Activated CD4-positive, alpha-beta memory T cell treated with anti-CD3 and anti-CD28 coated beads, Interleukin-2, amount 10 ng/mL, durations not matched to agents 7 days and 5 days (primary cell): ENCODE data around the gene FAT3. TPM values are rescaled to one million over a fixed set of nuclear protein-coding genes. Genes with fewer than 3 reads are reported as not detected.

ENCODE experiments used
- CTCF ChIA-PET: fragments of 350-600 bp; sonication (Branson Sonifier 250); formaldehyde crosslinking; loops from one replicate; lab custom pipeline; 2021; ENCODE audit warnings: antibody characterized with exemption, inconsistent platforms; lab: Charles Lee
- POLR2A ChIA-PET: fragments of 350-600 bp; sonication (Branson Sonifier 250); formaldehyde crosslinking; loops from one replicate; lab custom pipeline; 2021; ENCODE audit warnings: antibody characterized with exemption; lab: Charles Lee
- DNase-seq: peaks from one replicate; pipeline ENCODE4 v3.0.0-alpha.2; 2020
- H3K27ac Mint-ChIP-seq: one replicate; pipeline ENCODE4 v1.8.0; 2021; ENCODE audit warnings: mild to moderate bottlenecking, mixed read lengths
- H3K27me3 Mint-ChIP-seq: one replicate; pipeline ENCODE4 v1.8.0; 2021; ENCODE audit warnings: mixed read lengths
- H3K36me3 Mint-ChIP-seq: one replicate; pipeline ENCODE4 v1.8.0; 2021; ENCODE audit warnings: low read depth, mixed read lengths
- H3K4me1 Mint-ChIP-seq: one replicate; pipeline ENCODE4 v1.8.0; 2021; ENCODE audit warnings: mixed read lengths
- H3K4me3 Mint-ChIP-seq: one replicate; pipeline ENCODE4 v1.8.0; 2021; ENCODE audit warnings: mild to moderate bottlenecking, mixed read lengths
- H3K9me3 Mint-ChIP-seq: one replicate; pipeline ENCODE4 v1.8.0; 2021; ENCODE audit warnings: mixed read lengths
- total RNA-seq, 2 experiments: library from RNA; stranded (reverse); gene quantifications; one replicate each; pipeline ENCODE4 v1.2.3, GENCODE V29; 2021

The FAT3 gene
- not detected for total RNA-seq

DNA sequence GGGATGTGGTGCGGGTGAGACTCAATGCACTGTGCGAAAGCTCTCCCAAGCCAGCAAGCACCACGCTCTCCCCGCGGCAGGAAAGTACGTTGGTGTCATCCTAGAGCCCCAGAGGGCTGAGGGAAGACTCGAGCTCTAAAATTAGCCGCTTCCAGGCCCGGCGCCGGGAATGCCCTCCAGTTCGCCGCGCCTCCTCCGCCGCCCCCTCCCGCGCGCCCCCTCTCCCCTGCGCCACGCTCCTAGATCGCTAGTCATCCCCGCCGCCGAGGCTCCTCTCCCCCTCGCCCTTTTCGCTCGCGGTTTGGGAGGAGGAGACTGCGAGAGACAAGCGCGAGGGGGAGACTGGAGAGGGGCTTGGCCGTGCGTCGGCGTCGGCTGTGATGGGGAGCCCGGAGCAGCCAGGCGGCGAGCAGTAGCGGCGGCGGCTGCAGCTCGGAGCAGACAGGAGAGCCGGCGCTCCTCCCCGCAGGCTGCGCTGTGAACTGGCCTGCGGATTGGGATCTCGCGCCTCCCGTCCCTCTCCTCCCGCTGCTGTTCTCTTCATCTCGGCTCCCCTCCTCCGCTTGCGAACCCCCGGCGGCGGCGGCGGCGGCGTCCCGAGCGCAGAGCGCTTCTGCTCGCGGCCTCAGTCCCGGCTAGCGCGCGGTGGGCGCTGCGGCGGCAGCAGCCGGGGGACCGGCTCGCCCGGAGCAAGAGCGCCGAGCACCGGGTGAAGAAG lies at the start of gene FAT3:
Gene FAT3, plus strand, starts transcription at position 412 of the 718 bp plus-strand sequence. CDS start 127,295 bp downstream, outside the sequence.
- no peak for DNase-seq

DNA sequence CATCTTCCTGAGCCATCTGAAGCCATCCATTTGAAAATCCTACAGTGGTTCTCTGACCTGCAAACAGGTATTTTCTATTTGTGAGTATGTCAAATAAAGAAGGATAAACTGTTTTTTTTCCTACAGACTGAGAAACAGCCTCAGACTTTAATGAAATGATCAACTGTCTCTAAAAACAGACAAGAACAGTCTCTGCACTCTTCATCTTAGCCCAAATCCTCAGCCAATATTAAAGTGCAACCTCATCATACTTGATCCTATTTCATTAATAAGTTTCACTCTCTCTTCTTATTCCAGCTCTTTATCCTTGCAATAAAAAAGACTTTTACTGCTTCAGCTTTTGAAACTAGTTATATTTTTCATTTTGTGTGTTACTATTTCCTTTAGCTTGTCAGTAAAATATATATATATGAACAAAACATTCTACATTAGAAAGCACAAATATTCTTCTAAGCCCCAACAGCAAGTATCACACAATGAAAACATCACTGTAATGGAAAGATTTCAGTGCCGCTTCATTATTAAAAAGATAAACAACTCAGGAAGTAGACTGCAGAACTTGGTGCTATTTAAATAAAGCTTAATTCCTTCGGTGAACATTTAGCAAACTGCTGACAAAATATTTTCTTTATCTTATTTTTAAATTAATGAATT lies 45.5 kb upstream of the FAT3 start:
- DNase-seq, result no peak
- Mint-ChIP-seq H3K36me3 (no peaks in the 10 kb centered on the region), H3K27ac (no peak overlapping the region), H3K4me3 (no peak overlapping the region), H3K4me1 (no peaks in the 10 kb centered on the region), H3K27me3 (no peaks in the 10 kb centered on the region), H3K9me3 (no peaks in the 10 kb centered on the region)
- ChIA-PET POLR2A (no interaction called here), CTCF (no interaction called here)

More for the DNA sequence above, at the start of gene FAT3:
- ChIA-PET CTCF (no interaction called here), POLR2A (no interaction called here)
- Mint-ChIP-seq H3K4me1 (no peaks in the 10 kb centered on the region), H3K4me3 (no peak within 1 kb of the TSS), H3K27me3 (peaks cover 45% of the 10 kb centered on the region), H3K9me3 (no peaks in the 10 kb centered on the region), H3K36me3 (no peaks in the 10 kb centered on the region), H3K27ac (no peak within 1 kb of the TSS)

DNA sequence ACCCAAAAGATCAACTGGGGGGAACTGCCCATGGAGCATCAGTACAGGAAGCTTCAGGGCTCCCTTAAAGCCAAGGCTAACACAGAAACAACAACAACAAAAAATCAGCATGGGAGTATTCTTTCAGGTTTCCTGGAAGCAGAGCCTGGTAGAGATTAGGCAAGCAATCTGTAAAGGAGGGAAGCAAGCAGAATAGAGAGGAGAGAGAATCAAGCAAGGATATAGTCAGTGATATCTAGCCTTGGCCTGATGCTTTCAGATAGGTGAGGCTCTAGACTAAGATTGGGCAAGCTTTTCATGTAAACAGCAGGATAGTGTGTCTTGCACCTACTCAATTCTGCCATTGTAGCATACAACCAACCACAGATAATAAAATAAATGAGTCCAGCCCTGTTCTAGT lies 44.4 kb upstream of the FAT3 start:
- no peaks in the 10 kb centered on the region for H3K9me3 Mint-ChIP-seq
- CTCF ChIA-PET, result no interaction called here
- no peaks in the 10 kb centered on the region for H3K4me1 Mint-ChIP-seq

DNA sequence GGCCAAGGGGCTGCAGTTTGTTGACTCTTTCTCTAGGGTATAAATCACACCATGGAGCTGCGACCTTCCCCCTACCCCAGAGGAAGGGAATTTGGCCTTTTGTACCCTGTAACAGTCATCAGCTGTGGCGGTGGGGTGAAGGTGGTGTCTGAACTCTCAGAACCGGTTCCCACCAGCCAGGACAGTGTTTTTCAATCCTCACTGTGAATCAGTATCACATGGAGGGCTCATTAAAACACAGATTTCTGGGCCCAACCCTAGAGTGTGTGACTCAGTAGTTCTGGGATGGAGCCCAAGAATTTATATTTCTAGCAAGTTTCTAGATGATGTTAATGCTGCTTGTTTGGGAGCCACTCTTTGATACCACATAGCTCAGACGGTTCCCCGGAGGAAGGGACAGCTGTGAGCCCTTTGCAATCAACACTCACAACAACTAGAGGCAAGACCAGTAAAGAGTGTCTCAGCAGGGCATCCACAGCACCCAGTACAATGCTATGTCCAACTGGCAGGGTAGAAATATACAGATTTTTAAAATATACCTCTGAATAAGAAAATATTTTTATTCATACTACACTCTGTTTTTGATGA lies 43.9 kb upstream of the FAT3 start:
- no peaks in the 10 kb centered on the region for H3K9me3 Mint-ChIP-seq
- no peak overlapping the region for H3K27ac Mint-ChIP-seq
- no peaks in the 10 kb centered on the region for H3K4me1 Mint-ChIP-seq
- POLR2A ChIA-PET, result no interaction called here
- no peak for DNase-seq
- no peak overlapping the region for H3K4me3 Mint-ChIP-seq
- no peaks in the 10 kb centered on the region for H3K27me3 Mint-ChIP-seq
- no peaks in the 10 kb centered on the region for H3K36me3 Mint-ChIP-seq
- CTCF ChIA-PET, result no interaction called here

More for the DNA sequence above, 44.4 kb upstream of the FAT3 start:
- H3K27ac Mint-ChIP-seq, result no peak overlapping the region
- DNase-seq, result no peak
- H3K36me3 Mint-ChIP-seq, result no peaks in the 10 kb centered on the region
- no peak overlapping the region for H3K4me3 Mint-ChIP-seq
- POLR2A ChIA-PET, result no interaction called here
- H3K27me3 Mint-ChIP-seq, result no peaks in the 10 kb centered on the region

DNA sequence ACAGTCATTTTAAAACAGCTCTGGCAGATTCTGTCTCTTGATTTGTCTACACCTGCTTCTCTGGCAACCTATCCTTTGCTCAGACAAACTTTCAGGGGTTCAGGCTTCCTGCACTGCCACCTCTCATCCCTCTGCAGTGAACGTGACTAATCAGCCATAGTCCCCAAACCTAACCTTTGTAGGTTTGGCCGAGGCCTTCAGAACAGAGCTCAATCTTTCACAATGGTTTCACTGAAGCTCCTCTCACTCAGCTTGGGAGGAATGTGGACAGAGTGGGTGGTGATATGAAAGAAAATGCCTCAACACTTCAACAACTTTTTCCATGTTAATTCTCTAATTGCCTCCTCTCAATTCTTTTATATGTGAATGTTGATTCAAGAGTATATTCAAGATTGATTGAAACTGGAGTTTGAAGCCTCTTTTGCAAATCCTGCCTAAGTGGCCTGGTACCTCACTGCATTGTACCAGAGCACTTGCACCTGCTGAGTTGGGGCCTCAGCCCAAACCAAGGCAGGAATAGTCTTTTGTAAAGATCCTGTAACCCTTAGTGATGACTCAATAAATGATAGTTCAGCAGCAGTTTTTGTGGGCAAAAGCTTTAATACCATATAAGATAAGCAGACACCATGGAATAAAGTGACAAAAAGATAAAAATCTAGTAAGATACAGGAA lies 33.9 kb upstream of the FAT3 start:
- H3K9me3 Mint-ChIP-seq, result no peaks in the 10 kb centered on the region
- H3K27ac Mint-ChIP-seq, result no peak overlapping the region
- no peaks in the 10 kb centered on the region for H3K36me3 Mint-ChIP-seq
- POLR2A ChIA-PET, result no interaction called here
- no peaks in the 10 kb centered on the region for H3K4me1 Mint-ChIP-seq
- no peak overlapping the region for H3K4me3 Mint-ChIP-seq
- H3K27me3 Mint-ChIP-seq, result no peaks in the 10 kb centered on the region
- CTCF ChIA-PET, result no interaction called here
- no peak for DNase-seq

DNA sequence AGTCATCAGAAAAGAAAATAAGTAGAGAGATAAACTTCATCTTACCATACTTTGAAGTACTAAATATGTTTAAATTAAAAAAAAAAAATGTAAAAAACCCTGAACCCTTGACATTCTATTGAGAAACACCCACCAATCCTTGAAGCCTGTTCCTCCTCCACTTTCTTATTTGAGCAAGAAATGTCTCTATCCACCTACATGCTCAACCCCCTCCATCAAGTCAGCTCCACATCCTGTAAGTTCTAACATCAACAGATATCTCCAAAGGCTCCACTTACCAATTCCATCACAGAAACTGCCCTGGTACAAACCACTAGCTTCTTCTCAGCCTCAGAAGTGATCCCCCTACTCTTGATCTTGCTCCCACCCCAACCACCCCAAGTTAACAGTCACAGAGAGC lies 32.5 kb upstream of the FAT3 start:
- Mint-ChIP-seq H3K36me3 (no peaks in the 10 kb centered on the region), H3K4me3 (no peak overlapping the region), H3K27ac (no peak overlapping the region), H3K4me1 (no peaks in the 10 kb centered on the region), H3K27me3 (no peaks in the 10 kb centered on the region), H3K9me3 (no peaks in the 10 kb centered on the region)
- POLR2A ChIA-PET, result no interaction called here
- no peak for DNase-seq
- CTCF ChIA-PET, result no interaction called here

DNA sequence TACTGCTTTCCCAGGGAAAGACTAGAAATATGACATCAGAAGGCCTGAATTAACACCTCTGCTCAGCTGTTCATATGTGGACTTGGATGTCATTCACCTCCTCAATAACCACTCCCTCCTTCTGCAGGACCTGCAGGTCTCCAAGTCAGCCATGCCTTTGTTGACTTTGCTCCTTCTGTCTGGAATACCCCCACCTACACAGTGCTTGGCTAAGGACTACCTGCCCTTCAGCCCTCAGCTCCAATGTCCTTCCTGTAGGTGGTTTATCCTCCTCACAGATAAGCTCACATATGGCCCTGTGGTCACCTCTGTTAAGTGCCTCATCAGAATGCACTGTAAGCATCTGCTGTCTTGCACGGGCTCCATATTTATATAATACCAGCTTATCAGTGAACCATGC lies 26.4 kb upstream of the FAT3 start:
- Mint-ChIP-seq H3K36me3 (no peaks in the 10 kb centered on the region), H3K27ac (no peak overlapping the region), H3K9me3 (no peaks in the 10 kb centered on the region), H3K27me3 (no peaks in the 10 kb centered on the region), H3K4me1 (no peaks in the 10 kb centered on the region), H3K4me3 (no peak overlapping the region)
- ChIA-PET POLR2A (no interaction called here), CTCF (no interaction called here)
- DNase-seq, result no peak

DNA sequence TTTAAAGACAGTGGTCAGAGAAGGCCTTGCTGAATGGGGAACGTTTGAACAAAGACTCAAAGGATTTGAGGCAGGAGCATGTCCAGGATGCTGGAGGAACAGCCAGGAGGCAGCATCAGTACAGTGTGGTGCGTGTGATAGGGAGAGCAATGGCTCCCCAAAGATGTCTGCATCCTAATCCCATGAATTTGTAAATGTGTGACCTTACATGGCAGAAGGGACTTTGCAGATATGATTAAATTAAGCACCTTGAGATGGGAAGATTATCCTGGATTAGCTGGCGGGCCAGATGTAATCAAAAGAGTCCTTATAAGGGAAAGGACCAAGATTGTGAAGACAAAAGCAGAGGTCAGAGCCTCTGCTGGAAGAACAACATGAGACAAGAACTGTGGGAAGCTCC lies 24.6 kb upstream of the FAT3 start:
- ChIA-PET POLR2A (no interaction called here), CTCF (no interaction called here)
- no peaks in the 10 kb centered on the region for H3K9me3 Mint-ChIP-seq

DNA sequence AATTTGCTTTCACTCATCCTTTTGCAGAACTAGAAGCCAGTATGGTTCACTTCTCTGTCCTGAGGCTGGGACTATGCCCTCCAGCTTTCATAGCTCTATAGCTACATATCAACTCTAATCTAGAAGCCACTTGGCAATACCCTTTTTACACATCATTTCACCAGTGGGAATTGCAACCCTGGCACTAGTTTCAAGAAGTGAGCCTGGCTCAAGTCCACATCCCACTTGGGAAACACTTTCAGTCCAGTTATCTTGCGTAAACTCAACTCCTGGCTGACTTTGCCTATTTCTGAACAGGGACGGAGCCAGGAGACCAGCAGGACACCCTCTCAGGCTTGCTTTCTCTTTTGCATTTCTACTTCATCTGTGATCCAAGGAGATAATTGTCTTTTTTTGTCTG lies 19.9 kb upstream of the FAT3 start:
- DNase-seq, result no peak
- Mint-ChIP-seq H3K36me3 (no peaks in the 10 kb centered on the region), H3K27ac (no peak overlapping the region), H3K4me1 (no peaks in the 10 kb centered on the region), H3K27me3 (no peaks in the 10 kb centered on the region), H3K9me3 (no peaks in the 10 kb centered on the region), H3K4me3 (no peak overlapping the region)
- CTCF ChIA-PET, result no interaction called here
- POLR2A ChIA-PET, result no interaction called here

More for the DNA sequence above, 24.6 kb upstream of the FAT3 start:
- Mint-ChIP-seq H3K4me1 (no peaks in the 10 kb centered on the region), H3K27ac (no peak overlapping the region), H3K36me3 (no peaks in the 10 kb centered on the region), H3K4me3 (no peak overlapping the region), H3K27me3 (no peaks in the 10 kb centered on the region)
- no peak for DNase-seq

DNA sequence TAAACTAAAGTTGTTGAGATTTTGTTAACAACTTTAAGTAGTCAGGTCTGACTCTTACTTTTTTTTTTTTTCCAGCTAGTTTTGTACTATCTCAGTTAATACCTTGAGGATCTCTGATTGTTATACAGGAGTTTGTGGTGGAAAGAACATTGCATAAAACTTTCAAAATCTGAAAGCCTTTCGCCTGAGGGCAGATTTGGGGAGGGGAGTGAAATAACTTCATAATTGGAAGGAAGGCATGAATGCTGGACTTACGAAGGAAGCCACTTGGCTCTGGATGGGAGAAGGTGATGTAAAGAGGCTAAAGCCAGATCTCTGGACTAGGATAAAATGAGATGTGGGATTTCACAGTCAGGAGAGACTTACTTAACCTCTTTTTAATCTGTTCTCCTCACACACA lies 18.2 kb upstream of the FAT3 start:
- H3K9me3 Mint-ChIP-seq, result no peaks in the 10 kb centered on the region
- ChIA-PET POLR2A (no interaction called here), CTCF (no interaction called here)
- H3K27me3 Mint-ChIP-seq, result no peaks in the 10 kb centered on the region
- no peak overlapping the region for H3K27ac Mint-ChIP-seq
- H3K4me1 Mint-ChIP-seq, result no peaks in the 10 kb centered on the region
- H3K36me3 Mint-ChIP-seq, result no peaks in the 10 kb centered on the region
- H3K4me3 Mint-ChIP-seq, result no peak overlapping the region
- DNase-seq, result no peak

DNA sequence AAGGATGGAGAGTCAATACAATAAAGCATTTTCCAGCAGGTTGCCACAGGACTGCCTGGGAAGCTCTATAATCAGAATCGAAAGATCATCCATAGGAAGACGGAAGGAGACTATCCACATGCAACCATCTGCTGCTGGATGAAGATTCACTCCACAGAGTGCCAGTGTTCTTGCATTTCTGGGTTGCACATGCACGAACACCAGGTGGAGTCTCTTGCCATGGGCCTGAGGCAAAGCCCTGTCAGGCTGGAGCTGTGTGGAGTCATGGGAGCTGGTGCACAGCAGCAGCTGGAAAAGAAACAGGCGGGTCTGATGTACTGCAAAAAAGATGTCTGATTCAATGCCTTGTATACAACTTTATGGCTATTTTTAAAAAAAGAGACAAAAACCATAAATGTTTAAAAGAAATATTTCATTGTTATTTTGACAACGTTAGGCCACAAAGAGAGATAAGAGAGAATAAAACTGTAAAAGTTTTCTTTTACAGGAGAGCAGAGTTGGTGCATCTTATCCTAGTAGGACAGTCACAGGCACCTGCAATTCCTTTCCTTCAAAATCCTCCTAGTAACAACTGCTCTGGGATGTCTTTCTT lies 12.9 kb upstream of the FAT3 start:
- Mint-ChIP-seq H3K36me3 (no peaks in the 10 kb centered on the region), H3K27ac (no peak overlapping the region), H3K4me3 (no peak overlapping the region), H3K4me1 (no peaks in the 10 kb centered on the region), H3K27me3 (no peaks in the 10 kb centered on the region), H3K9me3 (no peaks in the 10 kb centered on the region)
- ChIA-PET POLR2A (no interaction called here), CTCF (no interaction called here)
- DNase-seq, result no peak

DNA sequence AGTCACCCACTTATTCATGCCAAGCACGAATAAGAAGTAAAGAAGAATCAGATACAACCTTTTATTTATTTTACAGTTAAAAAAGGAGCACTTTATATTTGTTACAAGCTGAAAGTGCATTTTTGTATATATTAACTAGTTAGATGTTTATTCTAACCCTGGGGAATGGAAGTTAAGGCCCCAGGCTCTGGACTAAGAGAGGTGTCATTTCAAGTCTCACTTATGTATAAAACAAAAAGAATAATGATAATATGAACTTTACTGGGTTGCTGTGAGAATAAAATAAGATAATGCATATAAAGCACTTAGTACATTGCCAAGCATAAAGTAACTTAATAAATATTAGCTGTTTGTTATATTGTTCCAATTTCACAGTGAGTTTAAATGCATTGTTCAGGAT lies 12.1 kb upstream of the FAT3 start:
- H3K27me3 Mint-ChIP-seq, result no peaks in the 10 kb centered on the region
- no peaks in the 10 kb centered on the region for H3K4me1 Mint-ChIP-seq
- no peaks in the 10 kb centered on the region for H3K9me3 Mint-ChIP-seq
- H3K36me3 Mint-ChIP-seq, result no peaks in the 10 kb centered on the region
- ChIA-PET POLR2A (no interaction called here), CTCF (no interaction called here)
- no peak overlapping the region for H3K4me3 Mint-ChIP-seq
- no peak overlapping the region for H3K27ac Mint-ChIP-seq
- DNase-seq, result no peak

DNA sequence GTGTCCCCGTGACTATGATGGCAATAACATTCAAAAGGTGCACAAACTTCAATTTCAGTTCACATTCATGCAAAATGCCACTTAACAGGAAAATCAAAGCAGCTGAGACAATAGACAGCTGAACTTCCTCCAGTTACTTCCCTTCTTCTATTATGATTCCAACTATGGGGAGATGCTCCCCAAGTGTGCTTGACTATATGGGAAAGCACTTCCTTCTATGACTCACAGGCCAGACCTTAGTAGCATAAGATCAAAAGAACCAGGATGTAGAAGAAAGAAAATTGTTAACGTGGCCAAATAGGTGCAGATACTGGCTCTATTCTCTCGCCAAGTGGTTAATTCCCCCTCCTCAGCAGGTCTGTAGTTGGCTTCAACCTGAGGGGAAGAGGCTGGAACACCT lies 7.8 kb upstream of the FAT3 start:
- no peak overlapping the region for H3K27ac Mint-ChIP-seq
- no peaks in the 10 kb centered on the region for H3K36me3 Mint-ChIP-seq
- H3K27me3 Mint-ChIP-seq, result no peaks in the 10 kb centered on the region
- CTCF ChIA-PET, result no interaction called here
- no peaks in the 10 kb centered on the region for H3K4me1 Mint-ChIP-seq
- POLR2A ChIA-PET, result no interaction called here
- no peaks in the 10 kb centered on the region for H3K9me3 Mint-ChIP-seq
- DNase-seq, result no peak
- H3K4me3 Mint-ChIP-seq, result no peak overlapping the region
